Endothelial cell of umbilical vein (primary cell): ENCODE results near the gene TMEM42. TPM values are rescaled to one million over a fixed set of nuclear protein-coding genes. Genes with fewer than 3 reads are reported as not detected.
"Not testable (repeated sequence)": the region's sequence is repeated elsewhere in the genome, so short reads cannot be mapped to it uniquely, and the experiment has no call there.

Source experiments
- BruUV-seq: library from RNA; stranded (reverse); fragments of 400-500 nt; replicated peaks from 2 replicates; lab custom pipeline; 2021; lab: Mats Ljungman, UMichigan
- CTCF ChIA-PET: fragments of 300-600, 350-600 bp; sonication (Branson Sonifier 250); formaldehyde crosslinking; loops from one replicate; lab custom pipeline; 2021; ENCODE audit warnings: antibody characterized with exemption, inconsistent platforms; lab: Charles Lee
- POLR2A ChIA-PET: fragments of 300-600, 350-600 bp; sonication (Branson Sonifier 250); formaldehyde crosslinking; loops from one replicate; lab custom pipeline; 2021; ENCODE audit warnings: antibody characterized with exemption, inconsistent platforms; lab: Charles Lee
- DNase-seq: peaks from one replicate; pipeline ENCODE4 v3.0.0-alpha.2; 2011; ENCODE audit warnings: low read depth, low spot score
- FAIRE-seq: peaks from 2 replicates; lab custom pipeline; 2011; peaks lifted over from hg19 to GRCh38; lab: Jason Lieb, UNC
- H2AFZ ChIP-seq: 2 replicates; pipeline ENCODE4 v1.6.0; 2012; ENCODE audit warnings: low read depth, low read length, control low read depth, inconsistent platforms
- H3K27ac ChIP-seq: 2 replicates; pipeline ENCODE4 v1.5.1; 2011; ENCODE audit warnings: low read depth, mild to moderate bottlenecking, control low read depth, low read length, moderate library complexity; ENCODE audit not compliant: insufficient read depth
- H3K27me3 ChIP-seq, 2 experiments: 2 replicates each; pipeline versions ENCODE4 v1.6.0 to v1.6.1; 2011; ENCODE audit warnings: low read length in 2 of 2, mixed read lengths in 1 of 2; ENCODE audit not compliant: control insufficient read depth in 2 of 2, insufficient read depth in 2 of 2
- H3K36me3 ChIP-seq, 2 experiments: 2 replicates in 1 of 2; 3 replicates in 1 of 2; pipeline ENCODE4 v1.5.1; 2011; ENCODE audit warnings: low read length in 2 of 2, mild to moderate bottlenecking in 1 of 2, moderate library complexity in 1 of 2; ENCODE audit not compliant: control insufficient read depth in 2 of 2, insufficient read depth in 2 of 2; ENCODE audit errors: extremely low read depth in 1 of 2
- H3K4me1 ChIP-seq: 3 replicates; pipeline ENCODE4 v1.5.1; 2011; ENCODE audit warnings: mild to moderate bottlenecking, low read length; ENCODE audit not compliant: control insufficient read depth, insufficient read depth; ENCODE audit errors: extremely low read depth
- H3K4me2 ChIP-seq: 2 replicates; pipeline ENCODE4 v1.6.1; 2011; ENCODE audit warnings: low read length, control low read depth, mixed read lengths; ENCODE audit not compliant: insufficient read depth
- H3K4me3 ChIP-seq, 3 experiments: fragments of 200-600 bp in 1 of 3; sonication (generic), shearing (Covaris generic) in 1 of 3; replicated peaks in 1 of 3; 2 replicates each; pipeline ENCODE4 v1.5.1; 2011 to 2016; ENCODE audit warnings: control low read depth in 3 of 3, low read length in 3 of 3, mild to moderate bottlenecking in 2 of 3, inconsistent platforms in 1 of 3, low read depth in 1 of 3, moderate library complexity in 1 of 3; ENCODE audit not compliant: insufficient read depth in 1 of 3
- H3K79me2 ChIP-seq: 2 replicates; pipeline ENCODE4 v1.6.0; 2012; ENCODE audit warnings: low read length, inconsistent platforms; ENCODE audit not compliant: control insufficient read depth, insufficient read depth
- H3K9ac ChIP-seq: replicated peaks from 2 replicates; pipeline ENCODE3; 2011; ENCODE audit warnings: low read length, control low read depth; ENCODE audit not compliant: insufficient read depth; ENCODE audit errors: extremely low read depth
- H3K9me1 ChIP-seq: replicated peaks from 3 replicates; pipeline ENCODE4 v1.6.0; 2011; ENCODE audit warnings: mild to moderate bottlenecking, low read length; ENCODE audit not compliant: control insufficient read depth, insufficient read depth; ENCODE audit errors: extremely low read depth
- H3K9me3 ChIP-seq: replicated peaks from 2 replicates; pipeline ENCODE4 v1.5.1; 2012; ENCODE audit warnings: low read length, inconsistent platforms; ENCODE audit not compliant: control insufficient read depth, insufficient read depth
- H4K20me1 ChIP-seq: replicated peaks from 2 replicates; pipeline ENCODE3; 2011; ENCODE audit warnings: mild to moderate bottlenecking, low read length; ENCODE audit not compliant: control insufficient read depth, insufficient read depth; ENCODE audit errors: extremely low read depth
- JUN ChIP-seq: IDR thresholded peaks from 2 replicates; pipeline ENCODE4 v1.6.1; 2011; ENCODE audit warnings: borderline replicate concordance, low read depth; ENCODE audit not compliant: insufficient read length, insufficient read depth
- dilution Hi-C: fragments of 300-500 bp; cut with MboI; formaldehyde crosslinking; loops from one replicate; pipeline ENCODE4 v1.15.0; 2019; ENCODE audit warnings: low sequenced_read_pairs; ENCODE audit not compliant: extremely low pct_ligation_motif_present
- intact Hi-C: fragments of 100-400 bp; cut with micrococcal nuclease; formaldehyde crosslinking; loops from one replicate; pipeline ENCODE4 v1.10.0; 2022
- polyA plus RNA-seq, 4 experiments: library from polyadenylated mRNA; depleted of rRNA in 3 of 4; stranded (reverse) in 3 of 4; unstranded in 1 of 4; fragments of >200 nt; gene quantifications; 2 replicates each; pipeline versions ENCODE4 v1.2.1 to v1.2.3, GENCODE V29; 2011 to 2012; ENCODE audit warnings: missing spikeins in 1 of 4
- total RNA-seq: library from RNA; stranded (reverse); gene quantifications from 2 replicates; pipeline ENCODE4 v1.2.3, GENCODE V29; 2021

TMEM42 gene
- total and polyA plus RNA-seq, 2 donors (not counting 3 experiments of a cell fraction or from before 2014, with no cell fraction given), result 10.6 to 46.4 TPM

DNA sequence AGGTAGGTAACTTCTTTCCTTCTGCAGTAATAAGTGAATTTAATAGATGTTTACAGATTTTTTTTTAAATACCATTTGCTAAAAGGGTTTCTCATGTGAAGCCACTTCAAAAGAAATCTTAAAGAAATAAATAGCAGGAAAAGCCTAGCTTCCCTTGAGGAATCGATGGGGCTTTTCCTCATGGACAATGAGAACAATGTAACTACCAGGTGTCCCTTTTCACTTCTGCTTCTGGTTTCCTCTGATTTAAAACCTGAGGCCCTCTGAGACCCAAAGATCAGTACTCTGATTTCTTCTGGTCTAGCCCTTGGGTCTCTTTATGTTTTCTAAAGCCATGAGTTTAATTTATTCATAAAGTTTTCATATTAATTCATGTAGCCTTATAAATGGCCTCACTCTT, 13.1 kb upstream of the TMEM42 start:
- Histone ChIP-seq H3K36me3 (peaks cover 0 to 22% of the 10 kb centered on the region in 2 experiments), H3K4me1 (no peaks in the 10 kb centered on the region), H3K4me3 (no peak overlapping the region), H4K20me1 (no peaks in the 10 kb centered on the region), H3K27me3 (no peaks in the 10 kb centered on the region), H3K4me2 (no peak overlapping the region), H3K79me2 (no peaks in the 10 kb centered on the region), H2AFZ (no peak overlapping the region), H3K9me3 (no peaks in the 10 kb centered on the region), H3K9me1 (no peaks in the 10 kb centered on the region), H3K9ac (peak overlapping the region; percentile 3), H3K27ac (no peak overlapping the region)
- intact Hi-C loops (loop anchor here (5.0 kb wide), 1 partner anchor 544 kb away; no protein-coding TSS in a partner anchor), dilution Hi-C loops (no loop called here)
- peak; percentile 46 for DNase-seq
- BruUV-seq, result no TSS peak
- no peak for TF ChIP-seq JUN
- POLR2A ChIA-PET, result no interaction called here
- CTCF ChIA-PET, result interaction anchor here (1.2 to 1.3 kb wide), 2 partner anchors 64 to 66 kb away, joined by 5 to 6 read pairs; no protein-coding TSS in a partner anchor
- no peak for FAIRE-seq

DNA sequence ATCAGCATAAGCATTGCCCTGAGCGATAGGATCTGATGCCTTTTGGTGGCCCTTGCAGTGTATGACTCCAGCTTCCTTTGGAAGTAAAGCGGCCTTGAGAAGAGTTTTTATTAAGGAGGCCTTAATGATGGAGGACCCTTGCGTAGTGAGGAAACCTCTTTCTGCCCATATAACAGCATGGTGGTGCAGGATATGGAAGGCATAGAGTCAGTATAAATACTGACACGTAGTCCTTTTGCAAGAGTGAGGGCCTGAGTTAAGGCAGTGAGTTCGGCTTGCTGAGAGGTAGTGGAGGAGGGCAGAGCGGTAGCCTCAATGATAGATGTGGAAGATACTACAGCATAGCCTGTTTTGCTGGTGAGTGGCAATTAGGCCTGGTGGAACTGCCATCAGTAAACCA, 5.0 kb upstream of the TMEM42 start:
- H3K4me1 ChIP-seq, H3K4me2 ChIP-seq, H2AFZ ChIP-seq, H4K20me1 ChIP-seq, CTCF ChIA-PET, H3K9me1 ChIP-seq, intact Hi-C loops, H3K4me3 ChIP-seq, DNase-seq, H3K79me2 ChIP-seq, H3K27ac ChIP-seq, H3K27me3 ChIP-seq, dilution Hi-C loops, FAIRE-seq, POLR2A ChIA-PET, BruUV-seq, H3K9me3 ChIP-seq, H3K9ac ChIP-seq: not testable (repeated sequence)
- H3K36me3 ChIP-seq, result peaks cover 0 to 13% of the 10 kb centered on the region in 2 experiments
